ENCODE measurements around the gene ARL13B. TPM values are rescaled to one million over a fixed set of nuclear protein-coding genes. Genes with fewer than 3 reads are reported as not detected.

ARL13B gene
- total and polyA plus RNA-seq, 3 donors from 2014 or later: 6.2 to 15.4 (median 14.9) TPM

- no peaks in the 10 kb centered on the region for H3K27me3 ChIP-seq
- no peak overlapping the region for H3K27ac ChIP-seq
- H3K9me3 ChIP-seq: no peaks in the 10 kb centered on the region
- TF ChIP-seq POLR2A (IDR thresholded peaks at IDR 0.05) (no peak), CTCF (IDR thresholded peaks at IDR 0.05) (no peak)
- no peak for DNase-seq
- no peaks in the 10 kb centered on the region for H3K4me1 ChIP-seq
- intact Hi-C loops (cut with DNase I; ENCODE audit: low total_unique reads): no loop called here
- no peak overlapping the region for H3K4me3 ChIP-seq
- no peaks in the 10 kb centered on the region for H3K36me3 ChIP-seq (ENCODE audit: low read depth, missing control alignments)
- WGBS, 2 donors: 91 to 97% methylated on average over 1 of the region's 1 CpG
These were observed 10.0 kb upstream of the ARL13B start for GRCh38 chr3:93969997-93970396.

GRCh38 chr3:93973131-93974126, 6.5 kb upstream of the ARL13B start, which contains the start of gene PROS1:
Gene PROS1, minus strand, starts transcription at chr3:93973896. Its CDS starts 147 bp downstream, at chr3:93973749.
- H3K36me3 ChIP-seq (ENCODE audit: low read depth, missing control alignments): no peaks in the 10 kb centered on the region
- DNase-seq: peak; percentile 88
- TF ChIP-seq CTCF (IDR thresholded peaks at IDR 0.05): no peak
- no peak for TF ChIP-seq POLR2A (IDR thresholded peaks at IDR 0.05)
- peak within 1 kb of the TSS; percentile 84 to 94 for H3K27ac ChIP-seq
- no peaks in the 10 kb centered on the region for H3K27me3 ChIP-seq
- no peaks in the 10 kb centered on the region for H3K4me1 ChIP-seq
- 0 to 2% methylated on average over 20 to 41 of the region's 53 CpGs for WGBS, 2 donors
- no peaks in the 10 kb centered on the region for H3K9me3 ChIP-seq
- H3K4me3 ChIP-seq: peak within 1 kb of the TSS; percentile 60
- intact Hi-C loops (cut with DNase I; ENCODE audit: low total_unique reads): no loop called here

GRCh38 chr3:93981649-93982048, 1.7 kb downstream of the ARL13B start:
- TF ChIP-seq CTCF (IDR thresholded peaks at IDR 0.05) (no peak), POLR2A (IDR thresholded peaks at IDR 0.05) (no peak)
- peaks cover 7% of the 10 kb centered on the region for H3K4me1 ChIP-seq
- no peaks in the 10 kb centered on the region for H3K27me3 ChIP-seq
- H3K27ac ChIP-seq: no peak overlapping the region
- H3K9me3 ChIP-seq: no peaks in the 10 kb centered on the region
- intact Hi-C loops (cut with DNase I; ENCODE audit: low total_unique reads): loop anchor here (5.0 kb wide), 1 partner anchor 76 kb away; no protein-coding TSS in a partner anchor
- WGBS, 2 donors: 60 to 75% methylated on average over 13 of the region's 13 CpGs
- no peak overlapping the region for H3K4me3 ChIP-seq
- H3K36me3 ChIP-seq (ENCODE audit: low read depth, missing control alignments): no peaks in the 10 kb centered on the region
- peak; percentile 21 for DNase-seq

GRCh38 chr3:93983408-93983807, 3.5 kb downstream of the ARL13B start:
- no peak overlapping the region for H3K27ac ChIP-seq
- TF ChIP-seq POLR2A (IDR thresholded peaks at IDR 0.05) (no peak), CTCF (IDR thresholded peaks at IDR 0.05) (no peak)
- peaks cover 7% of the 10 kb centered on the region for H3K4me1 ChIP-seq
- H3K9me3 ChIP-seq: no peaks in the 10 kb centered on the region
- 76 to 83% methylated on average over 3 of the region's 3 CpGs for whole genome bisulfite sequencing, 2 donors
- no peaks in the 10 kb centered on the region for H3K27me3 ChIP-seq
- no peaks in the 10 kb centered on the region for H3K36me3 ChIP-seq (ENCODE audit: low read depth, missing control alignments)
- DNase-seq: no peak
- H3K4me3 ChIP-seq: no peak overlapping the region
- intact Hi-C loops (cut with DNase I; ENCODE audit: low total_unique reads): loop anchor here (5.0 kb wide), 1 partner anchor 74 kb away; no protein-coding TSS in a partner anchor
